Nephron progenitor cell (in vitro differentiated cells): ENCODE measurements around the gene PEX5.
A peak's percentile ranks its signal among the peaks of the same experiment; 100 is the strongest.

Experiments
- DNase-seq: peaks from one replicate; pipeline ENCODE4 v3.0.0; 2021
- H3K27ac Mint-ChIP-seq: 2 replicates; pipeline ENCODE4 v1.8.0; 2021; ENCODE audit warnings: mild to moderate bottlenecking, moderate library complexity, mixed read lengths
- H3K27me3 Mint-ChIP-seq: 2 replicates; pipeline ENCODE4 v1.8.0; 2021; ENCODE audit warnings: mild to moderate bottlenecking, low read depth, mixed read lengths; ENCODE audit not compliant: poor library complexity
- H3K36me3 Mint-ChIP-seq: 2 replicates; pipeline ENCODE4 v1.8.0; 2021; ENCODE audit warnings: low read depth, mixed read lengths
- H3K4me1 Mint-ChIP-seq: 2 replicates; pipeline ENCODE4 v1.8.0; 2021; ENCODE audit warnings: mixed read lengths
- H3K4me3 Mint-ChIP-seq: 2 replicates; pipeline ENCODE4 v1.8.0; 2021; ENCODE audit warnings: mild to moderate bottlenecking, moderate library complexity, mixed read lengths
- H3K9me3 Mint-ChIP-seq: 2 replicates; pipeline ENCODE4 v1.8.0; 2021; ENCODE audit warnings: mild to moderate bottlenecking, moderate library complexity, mixed read lengths
- TF ChIP-seq, protein P1 (sequence below): fragments of 200-600 bp; sonication (generic); IDR thresholded peaks from 2 replicates; pipeline ENCODE4 v1.5.0; 2021; ENCODE audit warnings: antibody characterized with exemption

Gene PEX5

DNA sequence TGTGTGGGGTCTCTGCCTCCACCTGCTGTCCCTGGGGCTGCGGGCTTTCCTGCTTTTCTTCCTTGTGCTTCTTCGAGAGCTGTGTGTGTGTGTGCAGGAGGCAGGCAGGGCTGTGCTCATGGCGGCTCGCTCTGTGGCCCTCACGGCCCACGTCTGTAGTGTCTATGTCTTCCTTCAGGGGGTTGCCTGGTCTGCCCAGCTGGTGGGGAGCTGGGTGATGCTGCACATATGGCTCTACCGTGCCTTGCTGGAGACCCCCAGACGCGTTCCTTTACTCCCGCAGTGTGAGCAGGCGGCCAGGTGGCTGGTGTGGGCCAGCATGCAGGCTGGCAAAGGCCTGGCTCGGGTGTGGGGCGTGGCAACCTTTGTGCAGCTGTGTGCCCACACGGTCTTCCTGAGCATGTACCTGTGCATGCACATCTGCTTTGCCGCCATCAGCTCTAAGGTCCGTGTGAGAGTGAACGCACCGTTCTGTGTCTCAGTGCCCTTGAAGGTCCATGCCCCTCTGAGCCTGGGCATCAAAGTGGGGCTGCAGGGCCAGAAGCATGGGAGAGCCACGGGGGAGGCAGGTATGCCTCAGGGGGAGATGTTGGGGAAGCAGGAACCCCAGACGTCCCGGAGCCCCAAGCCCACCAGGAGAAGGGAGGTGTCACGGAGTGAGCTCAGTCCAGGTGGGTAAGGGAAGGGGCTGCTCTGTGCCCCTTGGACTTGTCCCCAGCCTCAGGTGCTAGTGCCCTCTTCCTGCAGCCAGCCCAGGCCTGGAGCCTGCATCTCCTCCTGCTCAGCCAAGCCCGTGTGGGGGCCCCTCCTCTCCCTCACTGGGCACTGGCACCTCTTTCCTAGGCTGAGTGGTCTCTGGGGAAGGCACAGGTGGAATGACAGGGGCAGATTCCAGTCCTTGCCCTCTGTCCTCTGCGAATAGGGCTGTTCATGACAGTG lies 33.0 kb upstream of the PEX5 start:
- Mint-ChIP-seq H3K27me3 (peaks cover 5% of the 10 kb centered on the region), H3K36me3 (peaks cover 26% of the 10 kb centered on the region), H3K4me1 (peaks cover 6% of the 10 kb centered on the region), H3K9me3 (no peaks in the 10 kb centered on the region), H3K27ac (no peak overlapping the region), H3K4me3 (no peak overlapping the region)
- DNase-seq, result no peak
- TF ChIP-seq, protein P1, sequence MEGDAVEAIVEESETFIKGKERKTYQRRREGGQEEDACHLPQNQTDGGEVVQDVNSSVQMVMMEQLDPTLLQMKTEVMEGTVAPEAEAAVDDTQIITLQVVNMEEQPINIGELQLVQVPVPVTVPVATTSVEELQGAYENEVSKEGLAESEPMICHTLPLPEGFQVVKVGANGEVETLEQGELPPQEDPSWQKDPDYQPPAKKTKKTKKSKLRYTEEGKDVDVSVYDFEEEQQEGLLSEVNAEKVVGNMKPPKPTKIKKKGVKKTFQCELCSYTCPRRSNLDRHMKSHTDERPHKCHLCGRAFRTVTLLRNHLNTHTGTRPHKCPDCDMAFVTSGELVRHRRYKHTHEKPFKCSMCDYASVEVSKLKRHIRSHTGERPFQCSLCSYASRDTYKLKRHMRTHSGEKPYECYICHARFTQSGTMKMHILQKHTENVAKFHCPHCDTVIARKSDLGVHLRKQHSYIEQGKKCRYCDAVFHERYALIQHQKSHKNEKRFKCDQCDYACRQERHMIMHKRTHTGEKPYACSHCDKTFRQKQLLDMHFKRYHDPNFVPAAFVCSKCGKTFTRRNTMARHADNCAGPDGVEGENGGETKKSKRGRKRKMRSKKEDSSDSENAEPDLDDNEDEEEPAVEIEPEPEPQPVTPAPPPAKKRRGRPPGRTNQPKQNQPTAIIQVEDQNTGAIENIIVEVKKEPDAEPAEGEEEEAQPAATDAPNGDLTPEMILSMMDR, result no peak

DNA sequence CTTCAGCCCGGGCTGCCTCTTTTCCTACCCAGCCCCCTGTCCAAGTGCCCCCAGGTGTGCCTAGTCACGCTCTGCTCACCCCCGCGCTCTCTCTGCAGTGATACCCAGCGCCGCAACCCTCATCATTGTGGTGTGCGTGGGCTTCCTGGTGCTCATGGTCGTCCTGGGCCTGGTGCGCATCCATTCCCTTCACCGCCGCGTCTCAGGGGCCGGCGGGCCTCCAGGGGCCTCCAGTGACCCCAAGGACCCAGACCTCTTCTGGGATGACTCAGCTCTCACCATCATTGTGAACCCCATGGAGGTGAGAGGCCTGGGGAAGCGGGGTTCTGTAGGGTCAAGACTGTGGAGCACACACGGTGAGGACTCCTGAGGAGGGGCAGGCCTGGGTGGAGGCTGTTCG lies 32.1 kb upstream of the PEX5 start:
- TF ChIP-seq, protein P1, result no peak
- Mint-ChIP-seq H3K27ac (no peak overlapping the region), H3K27me3 (peaks cover 13% of the 10 kb centered on the region), H3K36me3 (peaks cover 26% of the 10 kb centered on the region), H3K4me3 (no peak overlapping the region), H3K4me1 (peaks cover 6% of the 10 kb centered on the region), H3K9me3 (no peaks in the 10 kb centered on the region)
- no peak for DNase-seq

DNA sequence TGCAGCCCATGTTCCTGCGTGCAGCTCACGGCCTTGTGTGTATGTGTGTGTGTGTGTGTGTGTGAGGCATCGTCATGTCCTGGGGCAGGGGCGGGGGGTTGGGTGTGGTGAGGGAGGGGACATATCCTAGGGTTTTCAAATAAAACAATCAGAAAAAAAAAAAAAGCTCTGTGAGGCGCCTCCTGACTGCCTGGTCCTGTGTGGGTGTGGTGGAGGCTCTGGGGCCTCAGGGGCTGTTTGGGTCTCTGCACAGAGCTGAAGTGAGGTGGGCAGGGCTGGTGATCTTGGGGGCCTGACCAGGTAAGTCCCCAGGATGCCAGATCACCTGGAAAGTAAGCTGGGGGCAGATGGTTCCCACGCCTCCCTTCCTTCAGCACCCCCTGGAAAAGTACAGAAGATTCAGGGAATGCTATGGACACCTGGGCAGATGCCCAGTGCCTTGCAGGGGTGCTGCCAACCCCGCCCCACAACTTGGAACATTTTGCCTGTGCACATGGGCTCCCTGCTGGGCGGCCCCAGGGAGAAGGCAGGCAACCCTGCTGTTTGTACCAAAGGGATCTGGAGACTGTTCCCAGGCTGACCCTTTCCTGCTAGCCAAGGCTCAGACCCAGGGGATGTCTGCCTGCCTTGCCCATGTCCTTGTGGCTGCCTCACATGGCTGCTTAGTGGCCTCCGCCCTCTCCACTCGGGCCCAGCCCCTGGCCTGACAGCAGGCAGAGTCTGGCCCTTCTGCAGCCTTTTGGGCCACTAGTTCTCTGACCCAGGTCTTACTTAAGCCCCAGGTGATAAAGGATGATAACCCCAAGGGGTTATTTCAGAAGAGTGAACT lies 30.5 kb upstream of the PEX5 start:
- Mint-ChIP-seq H3K4me3 (no peak overlapping the region), H3K36me3 (peaks cover 18% of the 10 kb centered on the region), H3K9me3 (peaks cover 9% of the 10 kb centered on the region), H3K27ac (peak overlapping the region; percentile 37), H3K4me1 (peaks cover 6% of the 10 kb centered on the region), H3K27me3 (peaks cover 25% of the 10 kb centered on the region)
- TF ChIP-seq, protein P1, result no peak
- no peak for DNase-seq

DNA sequence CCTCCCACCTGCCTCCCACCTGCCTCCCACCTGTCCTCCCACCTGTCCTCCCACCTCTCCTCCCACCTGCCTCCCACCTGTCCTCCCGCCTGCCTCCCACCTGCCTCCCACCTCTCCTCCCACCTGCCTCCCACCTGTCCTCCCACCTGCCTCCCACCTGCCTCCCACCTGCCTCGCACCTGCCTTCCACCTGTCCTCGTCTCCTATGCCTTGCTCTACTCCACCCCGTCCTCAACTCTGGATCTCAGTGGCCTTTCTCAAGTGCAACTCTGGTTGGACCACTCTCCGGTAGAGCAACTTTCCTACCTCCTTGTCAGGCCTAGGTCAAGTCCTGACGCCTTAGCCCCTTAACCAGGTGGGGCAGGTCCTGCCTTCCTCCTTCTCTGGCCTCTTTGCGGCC lies 29.3 kb upstream of the PEX5 start:
- TF ChIP-seq, protein P1, result no peak
- Mint-ChIP-seq H3K4me1 (peaks cover 3% of the 10 kb centered on the region), H3K4me3 (no peak overlapping the region), H3K27me3 (peaks cover 25% of the 10 kb centered on the region), H3K27ac (no peak overlapping the region), H3K9me3 (peaks cover 16% of the 10 kb centered on the region), H3K36me3 (peaks cover 8% of the 10 kb centered on the region)
- DNase-seq, result no peak

DNA sequence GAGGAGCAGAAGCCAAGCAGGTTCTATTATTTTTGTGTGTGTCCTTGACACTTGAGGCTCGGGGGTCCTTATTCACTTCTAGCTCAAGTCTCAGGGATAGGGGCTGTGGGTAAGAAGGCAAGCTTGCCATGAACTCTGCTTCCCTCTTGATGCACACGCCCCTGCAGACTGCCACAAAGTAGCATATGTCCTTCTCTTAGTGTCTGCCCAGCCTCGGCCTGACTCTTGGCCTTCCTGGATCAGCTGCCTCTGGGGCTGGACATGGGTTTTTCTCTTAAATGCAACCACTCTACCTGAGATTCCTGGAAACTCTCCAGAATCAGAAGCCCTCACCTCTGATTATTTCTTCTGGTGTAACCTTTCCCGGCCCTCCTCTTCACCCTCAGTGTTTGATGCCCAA lies 28.2 kb upstream of the PEX5 start:
- no peak overlapping the region for H3K27ac Mint-ChIP-seq
- peaks cover 4% of the 10 kb centered on the region for H3K36me3 Mint-ChIP-seq
- H3K27me3 Mint-ChIP-seq, result peaks cover 25% of the 10 kb centered on the region
- TF ChIP-seq, protein P1, result no peak
- H3K4me3 Mint-ChIP-seq, result no peak overlapping the region
- H3K9me3 Mint-ChIP-seq, result peaks cover 28% of the 10 kb centered on the region
- no peak for DNase-seq
- H3K4me1 Mint-ChIP-seq, result no peaks in the 10 kb centered on the region
